Measurements from ENCODE around the gene C10orf105. TPM values are rescaled to one million over a fixed set of nuclear protein-coding genes. Genes with fewer than 3 reads are reported as not detected.

C10orf105 gene
- total and polyA plus RNA-seq, 12 donors = 0.03 to 0.16 (median 0.07) TPM; not detected in 5

DNA sequence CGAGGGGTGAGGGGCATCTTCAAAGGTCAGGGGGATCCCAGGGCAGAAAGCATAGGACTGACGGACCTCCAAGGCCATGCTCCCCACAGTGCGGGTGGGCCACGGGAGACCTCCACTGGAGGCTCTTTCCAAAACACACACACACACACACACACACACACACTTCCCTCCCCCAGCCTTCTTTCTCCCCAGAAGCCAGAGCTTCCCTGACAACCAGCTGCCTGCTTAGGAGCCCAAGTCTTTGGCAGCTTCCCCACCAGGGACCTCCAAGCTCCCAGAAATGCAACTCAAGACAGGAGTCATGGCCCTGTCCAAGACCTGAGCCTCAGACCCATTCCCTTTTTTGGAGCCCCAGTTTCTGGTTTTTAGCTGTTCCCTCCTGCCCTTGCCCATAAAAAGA is 710 bp upstream of the C10orf105 start:
- Histone ChIP-seq H3K27ac (no peak overlapping the region), H3K4me1 (peaks cover 7 to 46% (median 30%) of the 10 kb centered on the region in 9 donors), H3K36me3 (no peaks in the 10 kb centered on the region), H3K4me3 (no peak overlapping the region), H3K27me3 (no peaks in the 10 kb centered on the region), H3K9me3 (no peaks in the 10 kb centered on the region)
- no peak for DNase-seq
- intact Hi-C loops (cut with DNase I) = no loop called here
- no peak for TF ChIP-seq CTCF (IDR thresholded peaks at IDR 0.05)
- no peak for ATAC-seq
- 85 to 87% methylated on average over 4 of the region's 4 CpGs for WGBS, 2 donors

- H3K4me1 ChIP-seq = peaks cover 17 to 58% (median 40%) of the 10 kb centered on the region in 9 donors
- peak; percentile 56 to 58 for DNase-seq
- WGBS, 2 donors = 49 to 66% methylated on average over 7 of the region's 7 CpGs
- peak overlapping the region in 8 of 10 donors; percentile 38 to 62 (median 53) for H3K27ac ChIP-seq
- no peak overlapping the region for H3K4me3 ChIP-seq
- H3K9me3 ChIP-seq = no peaks in the 10 kb centered on the region
- no peaks in the 10 kb centered on the region for H3K27me3 ChIP-seq
- no peak for TF ChIP-seq CTCF (IDR thresholded peaks at IDR 0.05)
- H3K36me3 ChIP-seq = no peaks in the 10 kb centered on the region
- ATAC-seq = peak; percentile 25 to 71 (median 46)
- intact Hi-C loops (cut with DNase I) = loop anchor here in 2 of 10 donors (10.0 kb wide), 2 partner anchors 56 to 176 kb away; partner anchors contain the start of gene VSIR (in 1 of the 2)
Observed at GRCh38 chr10:71719042-71719441, 536 bp downstream of the C10orf105 start.

GRCh38 chr10:71718165-71718698 is 1.3 kb downstream of the C10orf105 start:
- ATAC-seq (no peak), DNase-seq (no peak)
- Histone ChIP-seq H3K4me1 (peaks cover 25 to 66% (median 48%) of the 10 kb centered on the region in 9 donors), H3K4me3 (no peak overlapping the region), H3K36me3 (no peaks in the 10 kb centered on the region), H3K9me3 (no peaks in the 10 kb centered on the region), H3K27ac (peak overlapping the region in 8 of 10 donors; percentile 23 to 62 (median 53)), H3K27me3 (no peaks in the 10 kb centered on the region)
- intact Hi-C loops (cut with DNase I) = loop anchor here in 2 of 10 donors (10.0 kb wide), 2 partner anchors 57 to 177 kb away; partner anchors contain the start of gene VSIR (in 1 of the 2)
- 79 to 81% methylated on average over 10 of the region's 10 CpGs for WGBS, 2 donors
- TF ChIP-seq CTCF (IDR thresholded peaks at IDR 0.05) = no peak

DNA sequence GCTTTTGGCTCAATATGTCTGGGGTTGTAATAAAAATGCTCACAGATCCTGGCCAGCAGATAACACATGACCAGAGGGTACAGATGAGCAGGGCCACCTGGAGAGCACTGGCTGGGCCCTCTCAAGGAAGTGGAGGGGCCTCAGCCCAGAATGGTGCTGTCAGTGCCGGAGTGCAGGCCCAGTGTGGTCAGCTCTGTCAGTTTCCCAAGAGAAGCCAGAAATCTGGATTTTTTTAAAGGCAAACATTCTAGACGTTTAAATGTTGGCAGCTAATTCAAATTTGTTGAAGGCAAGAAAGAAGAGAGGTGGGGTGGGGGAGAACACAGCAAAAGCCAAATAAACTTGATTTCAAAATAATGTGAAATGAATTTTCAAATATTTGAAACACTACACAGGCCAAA is 2.0 kb downstream of the C10orf105 start:
- peak overlapping the region in 6 of 10 donors; percentile 23 to 58 (median 41) for H3K27ac ChIP-seq

More for the DNA sequence above, 2.0 kb downstream of the C10orf105 start:
- Histone ChIP-seq H3K4me1 (peaks cover 28 to 73% (median 55%) of the 10 kb centered on the region in 9 donors), H3K9me3 (no peaks in the 10 kb centered on the region), H3K4me3 (no peak overlapping the region), H3K27me3 (no peaks in the 10 kb centered on the region), H3K36me3 (no peaks in the 10 kb centered on the region)
- intact Hi-C loops (cut with DNase I) = loop anchor here in 2 of 10 donors (10.0 kb wide), 2 partner anchors 57 to 177 kb away; partner anchors contain the start of gene VSIR (in 1 of the 2)
- DNase-seq (no peak), ATAC-seq (no peak)
- TF ChIP-seq CTCF (IDR thresholded peaks at IDR 0.05) = no peak
- WGBS, 2 donors = 54 to 66% methylated on average over 2 of the region's 2 CpGs

All from heart right ventricle (tissue), 16 donors.